NCI-H2171 treated with DMSO at 0.1 percent for 48 hours (cell line): ENCODE data around the gene CRYZL1.

Experiments used
- DNase-seq: peaks from one replicate; lab custom pipeline; 2025; lab: John Stamatoyannopoulos, UW

Gene CRYZL1

GRCh38 chr21:33541105-33541711, 100.3 kb downstream of the CRYZL1 start:
- no peak for DNase-seq

- no peak for DNase-seq
Observed at GRCh38 chr21:33540711-33541104, 100.8 kb downstream of the CRYZL1 start.

GRCh38 chr21:33539616-33540015, 101.9 kb downstream of the CRYZL1 start:
- DNase-seq, result no peak
